Ovary (tissue), 3 donors: ENCODE data around the gene STOML1.

Experiments used
- CTCF ChIP-seq, 3 donors: fragments of 450-650 bp in 2 of 3; fragments of 200-600 bp in 1 of 3; IDR thresholded peaks; one replicate each; pipeline versions ENCODE4 v1.5.1 to v1.8.0; 2016 to 2022; ENCODE audit warnings: antibody characterized with exemption in 3 of 3, mild to moderate bottlenecking in 1 of 3
- POLR2A ChIP-seq: fragments of 450-650 bp; IDR thresholded peaks from one replicate; pipeline ENCODE4 v1.6.1; 2017; ENCODE audit warnings: antibody characterized with exemption, mild to moderate bottlenecking, moderate library complexity
- donor health status: DM: no; HTN: no; CAD: no.

GRCh38 chr15:73942751-73943270 lies 49.3 kb downstream of the STOML1 start:
- TF ChIP-seq CTCF (IDR thresholded peaks at IDR 0.05) (no peak), POLR2A (no peak)
